Measurements from ENCODE around the gene TCTN3. TPM values are rescaled to one million over a fixed set of nuclear protein-coding genes. Genes with fewer than 3 reads are reported as not detected.

The TCTN3 gene
- total RNA-seq, 2 experiments from 2014 or later = 18.6 to 20.2 TPM

DNA sequence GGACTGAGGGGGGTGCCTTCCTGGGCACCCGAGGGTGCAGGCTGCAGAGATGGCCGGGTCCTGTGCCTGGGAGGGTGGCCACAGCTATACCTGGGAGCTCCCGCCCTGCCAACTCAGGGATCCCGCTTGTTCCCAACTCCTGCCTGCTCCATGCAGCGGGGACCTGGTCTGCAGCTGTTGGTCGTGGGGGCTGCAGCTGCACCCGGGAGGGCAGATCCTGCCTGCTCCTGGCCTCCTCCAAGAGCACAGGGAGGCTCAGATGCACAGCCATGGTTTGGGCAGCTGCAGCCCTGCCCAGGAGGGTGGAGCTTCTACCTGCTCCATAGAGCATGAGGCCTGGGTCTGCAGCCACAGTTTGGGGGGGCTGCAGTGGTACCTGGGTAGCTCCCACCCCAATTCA is 13.3 kb upstream of the TCTN3 start:
- Mint-ChIP-seq H3K9me3 (no peaks in the 10 kb centered on the region), H3K4me3 (no peak overlapping the region), H3K27me3 (no peaks in the 10 kb centered on the region), H3K36me3 (ENCODE audit: low read depth) (no peaks in the 10 kb centered on the region), H3K27ac (no peak overlapping the region), H3K4me1 (ENCODE audit: low read depth) (no peaks in the 10 kb centered on the region)
- TF ChIP-seq, protein P1, sequence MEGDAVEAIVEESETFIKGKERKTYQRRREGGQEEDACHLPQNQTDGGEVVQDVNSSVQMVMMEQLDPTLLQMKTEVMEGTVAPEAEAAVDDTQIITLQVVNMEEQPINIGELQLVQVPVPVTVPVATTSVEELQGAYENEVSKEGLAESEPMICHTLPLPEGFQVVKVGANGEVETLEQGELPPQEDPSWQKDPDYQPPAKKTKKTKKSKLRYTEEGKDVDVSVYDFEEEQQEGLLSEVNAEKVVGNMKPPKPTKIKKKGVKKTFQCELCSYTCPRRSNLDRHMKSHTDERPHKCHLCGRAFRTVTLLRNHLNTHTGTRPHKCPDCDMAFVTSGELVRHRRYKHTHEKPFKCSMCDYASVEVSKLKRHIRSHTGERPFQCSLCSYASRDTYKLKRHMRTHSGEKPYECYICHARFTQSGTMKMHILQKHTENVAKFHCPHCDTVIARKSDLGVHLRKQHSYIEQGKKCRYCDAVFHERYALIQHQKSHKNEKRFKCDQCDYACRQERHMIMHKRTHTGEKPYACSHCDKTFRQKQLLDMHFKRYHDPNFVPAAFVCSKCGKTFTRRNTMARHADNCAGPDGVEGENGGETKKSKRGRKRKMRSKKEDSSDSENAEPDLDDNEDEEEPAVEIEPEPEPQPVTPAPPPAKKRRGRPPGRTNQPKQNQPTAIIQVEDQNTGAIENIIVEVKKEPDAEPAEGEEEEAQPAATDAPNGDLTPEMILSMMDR (IDR thresholded peaks at IDR 0.05) = no peak
- POLR2A ChIA-PET = no interaction called here
- no peak for ATAC-seq (ENCODE audit: poor library complexity)
- H3K27ac ChIP-seq (ENCODE audit: low read depth in 1 of 2, low read length in 2 of 2) = no peak overlapping the region
- intact Hi-C loops (cut with DNase I, micrococcal nuclease) = no loop called here
- H3K9me3 ChIP-seq (ENCODE audit: control insufficient read depth in 1 of 2, insufficient read depth in 1 of 2, low read length in 2 of 2) = peaks cover 0 to 11% of the 10 kb centered on the region in 2 experiments
- no peak for DNase-seq
- no peaks in the 10 kb centered on the region for H3K36me3 ChIP-seq (ENCODE audit: insufficient read depth, low read length)
- no peak overlapping the region for H3K4me3 ChIP-seq (ENCODE audit: low read length)
- CTCF ChIA-PET = interaction anchor here (1.2 kb wide), 1 partner anchor 13 kb away, joined by 4 read pairs; the partner anchor contains the start of gene TCTN3
- H3K27me3 ChIP-seq (ENCODE audit: control insufficient read depth in 1 of 2, insufficient read depth in 2 of 2, low read length in 2 of 2) = no peaks in the 10 kb centered on the region
- no peaks in the 10 kb centered on the region for H3K4me1 ChIP-seq (ENCODE audit: insufficient read depth, low read length)

- TF ChIP-seq, protein P1 (IDR thresholded peaks at IDR 0.05) = no peak
- ATAC-seq (ENCODE audit: poor library complexity) = no peak
- no peaks in the 10 kb centered on the region for H3K36me3 Mint-ChIP-seq (ENCODE audit: low read depth)
- intact Hi-C loops (cut with DNase I, micrococcal nuclease) = no loop called here
- Histone ChIP-seq H3K27me3 (ENCODE audit: control insufficient read depth in 1 of 2, insufficient read depth in 2 of 2, low read length in 2 of 2) (no peaks in the 10 kb centered on the region), H3K36me3 (ENCODE audit: insufficient read depth, low read length) (no peaks in the 10 kb centered on the region), H3K4me3 (ENCODE audit: low read length) (no peak overlapping the region), H3K27ac (ENCODE audit: low read depth in 1 of 2, low read length in 2 of 2) (no peak overlapping the region), H3K4me1 (ENCODE audit: insufficient read depth, low read length) (no peaks in the 10 kb centered on the region), H3K9me3 (ENCODE audit: control insufficient read depth in 1 of 2, insufficient read depth in 1 of 2, low read length in 2 of 2) (peaks cover 0 to 11% of the 10 kb centered on the region in 2 experiments)
- ChIA-PET POLR2A (no interaction called here), CTCF (interaction anchor here (1.2 kb wide), 1 partner anchor 13 kb away, joined by 4 read pairs; the partner anchor contains the start of gene TCTN3)
- H3K9me3 Mint-ChIP-seq = no peaks in the 10 kb centered on the region
- H3K27ac Mint-ChIP-seq = no peak overlapping the region
- DNase-seq = no peak
- no peaks in the 10 kb centered on the region for H3K4me1 Mint-ChIP-seq (ENCODE audit: low read depth)
- no peak overlapping the region for H3K4me3 Mint-ChIP-seq
- no peaks in the 10 kb centered on the region for H3K27me3 Mint-ChIP-seq
Measured at GRCh38 chr10:95706573-95706972, 12.8 kb upstream of the TCTN3 start.

- no peak overlapping the region for H3K27ac ChIP-seq (ENCODE audit: low read depth in 1 of 2, low read length in 2 of 2)
- intact Hi-C loops (cut with DNase I, micrococcal nuclease) = loop anchor here (10.0 kb wide), 2 partner anchors 436 to 1946 kb away; partner anchors contain the start of genes PI4K2A (in 1 of the 2) and ZNF518A (in 1 of the 2)
- no peak overlapping the region for H3K4me3 ChIP-seq (ENCODE audit: low read length)
- H3K9me3 ChIP-seq (ENCODE audit: control insufficient read depth in 1 of 2, insufficient read depth in 1 of 2, low read length in 2 of 2) = no peaks in the 10 kb centered on the region
- H3K27me3 ChIP-seq (ENCODE audit: control insufficient read depth in 1 of 2, insufficient read depth in 2 of 2, low read length in 2 of 2) = no peaks in the 10 kb centered on the region
- no peak for ATAC-seq (ENCODE audit: poor library complexity)
- Mint-ChIP-seq H3K4me1 (ENCODE audit: low read depth) (peaks cover 12% of the 10 kb centered on the region), H3K4me3 (no peak overlapping the region), H3K36me3 (ENCODE audit: low read depth) (peaks cover 7% of the 10 kb centered on the region), H3K9me3 (no peaks in the 10 kb centered on the region), H3K27ac (no peak overlapping the region), H3K27me3 (peaks cover 21% of the 10 kb centered on the region)
- H3K4me1 ChIP-seq (ENCODE audit: insufficient read depth, low read length) = peaks cover 6% of the 10 kb centered on the region
- CTCF ChIA-PET = no interaction called here
- no peaks in the 10 kb centered on the region for H3K36me3 ChIP-seq (ENCODE audit: insufficient read depth, low read length)
- no peak for DNase-seq
- POLR2A ChIA-PET = no interaction called here
- TF ChIP-seq, protein P1 (IDR thresholded peaks at IDR 0.05) = no peak
Measured at GRCh38 chr10:95698415-95698814, 4.7 kb upstream of the TCTN3 start.
